GM18520 (cell line): ENCODE measurements around the gene TGFBR1.

ENCODE experiments used
- ATAC-seq: cut with Tn5 transposase; IDR thresholded peaks from one replicate; pipeline ENCODE4 v1.9.1; 2021; ENCODE audit not compliant: unreplicated experiment

Gene TGFBR1

DNA sequence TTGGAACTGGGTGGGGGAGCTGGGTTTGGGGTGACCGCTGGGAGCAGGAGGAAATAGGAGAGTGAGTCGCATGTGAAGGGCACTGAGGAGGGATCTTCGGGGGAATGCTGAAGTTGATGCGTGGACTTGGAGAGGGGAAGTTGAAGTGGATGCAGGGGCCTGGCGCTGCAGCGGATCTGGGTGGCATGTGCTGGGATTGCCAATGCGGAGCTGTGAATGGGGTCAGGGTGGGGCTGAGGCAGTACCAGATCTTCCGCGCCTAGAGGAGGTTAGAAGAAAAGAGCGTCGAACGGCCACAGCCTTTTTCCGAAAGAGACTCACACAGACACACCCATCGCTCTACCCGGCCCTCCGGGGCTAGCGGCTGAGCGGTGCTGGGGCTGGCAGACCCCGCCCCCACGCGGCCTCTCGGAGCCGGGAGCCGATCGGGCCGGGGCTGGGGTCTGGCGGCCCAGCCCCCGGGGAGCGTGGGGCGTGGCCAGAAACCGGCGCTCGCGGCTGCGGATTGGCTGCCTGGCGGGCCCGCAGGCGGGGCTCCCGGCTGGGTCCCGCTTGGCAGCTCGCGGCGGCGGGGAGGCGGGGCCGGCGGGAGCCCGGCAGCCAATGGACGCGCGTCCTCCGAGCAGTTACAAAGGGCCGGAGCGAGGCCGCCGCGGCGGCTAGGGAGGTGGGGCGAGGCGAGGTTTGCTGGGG lies at the start of gene TGFBR1:
Gene TGFBR1, plus strand, starts transcription at position 655 of the 693 bp plus-strand sequence. CDS start 93 bp downstream, outside the sequence.
- ATAC-seq, result peak; percentile 88

DNA sequence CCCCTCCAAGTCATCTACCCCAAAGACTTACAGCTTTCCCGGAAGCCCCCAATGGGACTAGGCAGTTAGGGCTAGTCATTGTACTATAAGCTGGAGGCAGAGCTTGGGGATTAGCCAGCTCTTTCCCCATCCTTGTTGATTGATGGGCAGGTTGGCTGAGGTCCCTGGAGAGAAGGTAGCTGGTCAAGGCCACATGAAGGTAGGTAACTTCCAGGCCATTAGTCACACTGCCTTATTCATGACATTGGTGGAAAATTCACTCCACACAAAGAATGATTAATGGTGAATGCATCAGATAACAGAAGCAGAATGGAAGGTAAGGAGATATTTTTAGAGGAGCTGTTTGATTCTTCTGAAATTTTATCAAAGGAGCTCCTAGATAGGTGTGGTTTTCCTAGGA lies 49.5 kb upstream of the TGFBR1 start:
- no peak for ATAC-seq

DNA sequence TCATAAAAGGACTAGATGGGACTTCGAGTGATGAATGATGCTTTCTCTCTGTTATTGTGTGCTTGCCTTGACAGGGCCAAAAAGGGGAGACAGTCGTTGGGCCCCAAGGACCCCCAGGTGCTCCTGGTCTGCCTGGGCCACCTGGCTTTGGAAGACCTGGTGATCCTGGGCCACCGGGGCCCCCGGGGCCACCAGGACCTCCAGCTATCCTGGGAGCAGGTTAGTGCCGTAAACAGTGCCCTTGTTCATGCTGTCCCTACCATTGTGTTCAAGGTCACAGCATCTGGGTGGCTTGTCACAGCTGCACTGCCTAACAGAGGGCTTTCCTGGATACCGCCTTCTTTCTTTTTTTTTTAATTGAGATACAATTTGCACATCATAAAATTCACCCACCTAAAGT lies 48.7 kb upstream of the TGFBR1 start:
- ATAC-seq, result no peak

DNA sequence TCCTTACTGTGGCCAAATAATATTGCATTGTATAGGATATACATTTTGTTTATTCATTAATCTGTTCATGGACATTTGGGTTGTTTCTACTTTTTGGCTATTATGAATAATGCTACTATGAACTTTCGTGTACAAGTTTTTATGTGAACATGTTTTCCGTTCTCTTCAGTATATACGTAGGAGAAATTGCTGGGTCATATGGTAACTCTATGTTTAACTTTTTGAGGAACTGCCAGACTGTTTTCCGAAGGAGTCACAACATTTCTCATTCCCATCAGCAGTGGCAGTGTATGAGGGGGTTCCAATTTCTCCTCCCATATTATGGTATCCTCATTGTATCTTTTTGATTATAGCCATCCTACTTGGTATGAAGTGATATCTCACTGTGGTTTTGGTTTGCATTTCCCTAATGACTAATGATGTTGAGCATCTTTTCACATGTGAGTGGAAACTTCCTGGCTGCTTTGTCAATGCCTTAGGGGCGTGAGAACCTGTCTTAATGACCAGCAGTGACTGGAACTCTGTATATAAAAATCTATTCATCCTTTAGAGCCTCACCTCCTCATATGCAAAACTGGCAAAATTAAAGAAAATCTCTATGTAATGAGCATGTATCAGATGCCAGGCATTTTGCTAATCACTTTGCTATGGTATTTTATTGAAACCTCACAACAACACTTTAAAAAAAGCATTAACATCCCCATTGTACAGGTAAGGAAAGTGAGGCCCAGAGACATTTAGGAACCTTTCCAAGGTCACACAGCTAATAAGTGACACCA lies 47.8 kb upstream of the TGFBR1 start:
- peak; percentile 34 for ATAC-seq

DNA sequence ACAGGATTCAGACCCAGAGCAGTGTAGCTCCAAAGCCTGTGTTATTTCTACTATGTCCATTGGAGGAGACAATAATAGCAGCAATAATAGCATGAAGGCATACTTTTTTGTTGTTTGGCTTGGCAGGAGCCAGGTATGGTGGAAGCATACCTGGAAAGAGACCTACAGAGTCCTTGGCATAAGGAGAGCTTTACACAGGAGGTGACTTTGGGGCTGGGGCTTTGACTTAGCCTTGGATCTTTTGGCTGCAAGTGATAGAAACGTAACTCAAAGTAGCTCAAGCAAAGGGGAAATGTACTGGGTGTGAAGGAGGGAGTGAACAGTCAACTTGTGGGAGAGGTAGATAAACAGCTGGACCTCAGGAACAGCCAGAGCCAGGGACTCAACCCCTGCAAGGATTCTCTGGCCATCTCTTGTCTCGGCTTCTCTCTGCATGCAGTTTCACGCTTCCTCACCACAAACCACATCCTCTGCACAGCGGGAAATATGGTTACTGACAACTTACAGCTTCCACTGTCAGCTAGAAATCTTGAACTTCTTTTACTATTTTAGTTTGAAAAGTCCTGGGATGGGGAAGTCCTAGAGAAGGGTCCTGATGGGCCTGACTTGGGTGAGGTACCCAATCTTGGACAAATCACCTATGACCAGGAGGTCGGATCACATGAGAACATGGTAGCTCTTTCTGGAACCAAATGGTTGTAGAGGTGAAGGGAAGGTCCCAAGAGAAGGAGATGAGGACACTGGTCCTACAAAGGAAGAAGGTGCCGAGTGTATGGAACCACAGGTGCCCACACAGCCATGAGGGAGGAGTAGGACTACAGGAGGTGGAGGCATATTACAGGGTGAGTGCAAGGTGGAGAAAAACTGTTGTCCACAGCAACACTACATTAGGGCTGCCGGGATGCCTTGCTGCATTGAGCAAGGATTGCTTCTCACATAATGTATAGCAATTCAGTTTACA lies 47.0 kb upstream of the TGFBR1 start:
- peak; percentile 55 for ATAC-seq

DNA sequence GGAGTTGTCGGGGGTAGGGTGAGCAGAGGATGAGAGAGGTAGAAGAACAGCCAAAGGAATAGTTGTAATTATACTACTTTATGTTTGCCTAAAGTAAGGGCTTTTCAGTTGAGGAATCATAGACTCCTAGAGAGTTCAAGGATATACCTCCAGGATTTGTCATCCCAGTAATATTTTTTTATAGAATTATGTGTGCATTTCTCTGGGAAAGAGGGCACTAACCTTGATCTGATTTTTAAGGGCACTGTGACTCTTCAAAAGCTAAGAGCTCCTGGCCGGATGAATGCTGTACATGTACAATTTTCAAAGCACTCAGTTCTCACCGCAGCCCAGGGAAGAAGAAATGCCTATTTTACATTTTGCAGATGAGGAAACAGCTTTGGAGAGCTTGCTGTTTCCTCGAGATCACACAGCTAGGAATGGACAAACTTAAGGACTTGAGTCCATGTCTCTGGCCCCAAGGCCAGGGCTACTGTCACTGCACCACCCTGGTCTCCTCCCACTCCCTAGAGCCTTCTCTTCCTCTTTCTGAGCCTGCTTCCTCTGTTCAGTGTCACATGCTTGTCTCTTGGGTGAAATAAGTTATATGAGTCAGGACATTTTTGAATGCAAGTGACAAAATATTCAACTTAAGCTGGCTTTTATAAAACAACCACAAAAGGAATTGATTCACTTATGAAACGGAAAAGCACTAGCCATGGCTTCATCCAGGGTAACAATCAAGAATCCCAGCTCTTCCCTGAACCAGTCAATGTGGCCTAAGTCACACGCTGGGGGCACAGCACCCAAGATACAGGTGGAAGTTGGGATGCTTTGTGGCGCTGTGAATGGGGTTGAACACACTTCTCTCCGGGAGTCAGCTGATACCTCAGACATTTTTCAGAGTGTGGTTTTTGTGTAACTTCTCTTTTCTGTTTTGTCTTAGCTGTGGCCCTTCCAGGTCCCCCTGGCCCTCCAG lies 45.7 kb upstream of the TGFBR1 start:
- no peak for ATAC-seq

DNA sequence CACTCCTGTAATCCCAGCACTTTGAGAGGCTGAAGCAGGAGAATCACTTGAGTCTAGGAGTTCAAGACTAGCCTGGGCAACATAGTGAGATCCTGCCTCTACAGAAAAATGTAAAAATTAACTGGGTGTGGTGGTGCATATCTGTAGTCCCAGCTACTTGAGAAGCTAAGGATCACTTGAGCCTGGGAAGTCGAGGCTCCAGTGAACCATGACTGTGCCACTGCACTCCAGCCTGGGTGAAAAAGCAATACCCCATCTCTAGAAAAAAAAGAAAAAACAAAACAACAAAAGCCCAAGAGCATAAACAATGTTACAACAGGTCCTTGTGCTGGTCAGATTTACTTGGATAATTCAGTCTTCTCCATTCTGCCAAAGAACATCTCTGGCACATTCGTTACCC lies 44.3 kb upstream of the TGFBR1 start:
- no peak for ATAC-seq

DNA sequence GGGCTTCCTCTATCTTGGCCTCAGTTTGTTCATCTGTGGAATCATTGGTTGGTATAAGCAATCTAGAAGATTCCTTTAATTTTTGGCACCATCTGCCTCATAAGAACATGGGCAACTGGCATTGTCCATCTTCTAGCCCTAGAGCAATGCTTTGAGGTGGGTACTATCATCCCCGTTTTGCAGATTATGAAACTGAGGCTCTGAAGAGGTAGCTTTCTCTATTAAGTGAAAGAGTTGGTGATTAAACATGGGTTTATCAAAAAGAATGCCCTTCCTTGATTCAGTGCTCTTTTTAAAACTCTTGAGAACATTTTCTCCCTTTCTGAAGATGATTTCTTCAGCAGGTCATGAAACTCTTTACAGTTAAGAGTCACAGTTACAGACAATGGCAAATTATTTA lies 42.4 kb upstream of the TGFBR1 start:
- ATAC-seq, result no peak

DNA sequence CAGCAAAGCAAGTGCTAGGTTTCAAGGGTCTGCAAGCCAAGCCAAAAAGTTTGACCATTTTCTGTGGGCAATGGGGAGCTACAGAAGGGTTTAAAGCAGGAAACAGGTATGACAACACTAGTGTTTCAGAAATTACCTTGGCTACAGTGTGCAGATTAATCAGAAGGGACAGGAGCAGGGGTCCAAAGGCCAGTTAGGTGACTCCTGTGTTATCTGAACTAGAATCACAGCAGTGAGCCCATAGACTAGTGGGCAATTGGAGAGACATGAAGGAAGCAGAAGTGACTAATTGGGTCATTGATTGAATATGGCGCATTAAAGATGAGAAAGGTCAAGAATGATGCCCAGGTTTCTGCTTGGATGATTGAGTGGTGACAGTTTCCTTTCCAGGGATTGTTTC lies 41.4 kb upstream of the TGFBR1 start:
- no peak for ATAC-seq

DNA sequence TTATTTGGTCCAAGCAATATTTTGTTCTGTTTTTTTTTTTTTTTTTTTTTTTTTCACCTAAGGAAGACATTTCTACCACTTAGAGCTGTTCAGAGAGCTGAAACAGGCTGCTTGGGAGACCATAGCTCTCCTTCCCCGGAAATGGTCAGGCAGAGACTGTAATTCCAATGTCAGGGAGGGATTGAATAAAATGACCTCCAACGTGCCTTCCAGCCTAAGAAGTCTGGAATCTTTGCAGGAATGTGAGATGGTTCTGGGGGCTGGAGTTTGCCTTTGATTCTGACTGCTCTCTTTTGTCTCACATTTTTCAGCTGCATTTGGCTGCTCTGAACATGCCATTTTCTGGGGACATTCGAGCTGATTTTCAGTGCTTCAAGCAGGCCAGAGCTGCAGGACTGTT lies 38.3 kb upstream of the TGFBR1 start:
- no peak for ATAC-seq

DNA sequence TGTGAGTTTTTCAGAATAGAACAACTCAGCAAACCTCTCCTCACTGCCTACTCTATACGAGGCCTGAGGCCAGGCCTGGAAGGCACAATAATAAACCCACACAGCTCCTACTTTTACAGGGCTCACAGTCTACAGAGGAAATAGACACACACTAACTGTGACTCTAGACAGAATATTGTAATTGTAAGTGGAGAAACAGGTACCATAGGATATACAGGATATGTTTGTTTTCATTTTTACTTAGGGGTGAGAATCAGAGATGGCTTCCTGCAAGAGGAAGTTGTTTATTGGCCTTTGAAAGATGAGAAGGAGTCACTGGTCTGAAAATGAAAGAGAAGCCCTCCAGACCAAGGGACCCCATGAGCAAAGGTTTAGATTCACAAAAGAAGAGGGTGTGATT lies 35.8 kb upstream of the TGFBR1 start:
- ATAC-seq, result no peak

DNA sequence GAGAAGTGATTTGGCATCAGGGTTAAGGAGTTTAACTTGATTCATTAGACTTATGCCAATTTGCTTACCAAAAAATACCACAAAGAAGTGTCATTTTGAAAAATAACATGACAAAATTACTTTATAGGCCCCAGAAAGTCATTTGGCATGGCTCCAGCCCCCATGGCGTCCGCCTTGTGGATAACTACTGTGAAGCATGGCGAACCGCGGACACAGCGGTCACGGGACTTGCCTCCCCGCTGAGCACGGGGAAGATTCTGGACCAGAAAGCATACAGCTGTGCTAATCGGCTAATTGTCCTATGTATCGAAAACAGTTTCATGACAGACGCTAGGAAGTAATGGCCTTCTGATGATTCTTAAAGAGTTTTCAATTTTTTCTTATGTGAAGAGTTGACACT lies 35.4 kb upstream of the TGFBR1 start:
- no peak for ATAC-seq

DNA sequence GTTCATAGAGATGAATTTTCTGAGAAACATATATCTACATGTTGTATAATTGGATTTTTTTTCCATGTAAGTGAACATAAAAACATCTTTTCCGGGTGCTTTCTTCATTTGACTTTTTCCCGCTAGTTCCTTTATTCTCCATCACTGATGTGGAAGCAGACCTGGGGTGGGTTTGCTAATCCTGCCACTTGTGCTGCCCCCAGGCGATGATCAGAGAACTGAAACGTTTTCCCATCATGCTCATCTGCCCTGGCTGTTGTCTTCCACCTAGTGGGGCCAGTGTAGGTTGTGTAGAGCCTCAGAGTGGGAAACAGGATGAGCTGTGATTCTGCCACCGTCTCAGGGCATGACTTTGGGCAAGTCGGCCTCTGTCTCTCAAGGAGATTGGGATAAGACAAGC lies 34.2 kb upstream of the TGFBR1 start:
- no peak for ATAC-seq

DNA sequence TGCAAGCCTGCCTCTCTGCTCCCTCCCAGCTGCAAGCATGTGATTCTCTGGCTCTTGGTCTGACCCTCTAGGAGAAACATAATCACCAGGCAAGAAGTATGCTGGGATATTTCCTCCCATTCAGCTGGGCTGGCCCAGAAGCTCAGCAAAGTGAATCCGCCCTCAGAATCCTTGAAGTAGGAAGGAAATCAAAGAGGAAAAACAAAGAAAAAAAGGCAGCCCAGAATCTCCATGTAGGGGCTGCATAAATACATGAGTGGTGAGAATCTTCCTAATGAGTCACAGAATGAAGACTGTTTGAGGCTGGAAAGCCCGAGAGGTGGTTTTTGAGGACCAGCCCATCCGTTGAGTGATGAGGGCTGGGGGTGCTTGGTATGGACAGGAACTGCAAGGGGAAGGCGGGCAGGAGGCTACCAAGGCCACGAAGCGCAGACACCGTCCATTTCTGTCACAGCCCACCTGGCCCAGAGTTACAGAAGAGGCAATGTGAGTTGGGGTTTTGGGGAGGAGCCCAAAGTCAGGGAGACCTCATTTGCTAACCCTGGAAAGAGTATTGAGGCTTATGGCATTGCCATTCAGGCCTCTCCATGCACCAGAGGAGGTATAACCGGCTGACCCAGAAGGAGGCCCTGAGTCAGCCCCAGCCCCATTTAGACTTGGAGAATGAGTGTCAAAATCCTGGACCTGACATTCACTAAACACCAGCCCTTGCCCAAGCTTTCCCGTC lies 33.4 kb upstream of the TGFBR1 start:
- no peak for ATAC-seq

DNA sequence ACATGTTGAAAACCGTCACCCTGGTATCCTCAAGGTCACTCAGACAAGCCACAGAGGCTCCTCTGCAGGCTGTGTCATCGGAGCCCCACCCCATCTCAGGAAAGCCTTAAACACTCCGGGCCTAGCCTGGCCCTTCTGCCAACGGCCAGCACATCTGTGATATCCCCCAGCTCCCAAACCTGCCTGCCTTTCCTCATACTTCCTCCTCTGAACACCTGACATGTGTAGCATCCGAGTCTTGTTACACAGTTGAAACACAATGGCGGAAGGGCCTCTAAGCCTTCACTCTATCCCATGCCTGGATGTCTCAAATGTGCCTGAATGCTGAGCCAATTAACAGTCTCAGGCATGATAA lies 32.9 kb upstream of the TGFBR1 start:
- ATAC-seq, result no peak

DNA sequence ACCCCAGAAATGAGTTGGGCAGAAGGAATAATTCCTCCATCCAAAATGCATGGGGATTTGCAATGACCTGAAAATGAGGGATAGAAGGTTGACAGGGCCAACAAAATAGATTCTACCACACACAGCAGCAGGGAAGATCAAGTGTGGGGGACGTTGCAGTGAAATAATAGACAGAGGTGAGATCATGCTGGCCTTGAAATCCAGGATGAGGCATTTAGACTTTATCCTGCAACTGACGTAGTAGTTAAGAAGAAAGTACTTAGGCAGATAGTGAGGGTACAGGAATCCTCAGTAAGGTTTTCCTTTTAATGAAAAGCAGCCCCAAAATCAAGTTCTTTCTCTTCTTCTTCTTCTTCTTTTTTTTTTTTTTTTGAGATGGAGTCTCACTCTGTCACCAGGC lies 31.6 kb upstream of the TGFBR1 start:
- no peak for ATAC-seq

DNA sequence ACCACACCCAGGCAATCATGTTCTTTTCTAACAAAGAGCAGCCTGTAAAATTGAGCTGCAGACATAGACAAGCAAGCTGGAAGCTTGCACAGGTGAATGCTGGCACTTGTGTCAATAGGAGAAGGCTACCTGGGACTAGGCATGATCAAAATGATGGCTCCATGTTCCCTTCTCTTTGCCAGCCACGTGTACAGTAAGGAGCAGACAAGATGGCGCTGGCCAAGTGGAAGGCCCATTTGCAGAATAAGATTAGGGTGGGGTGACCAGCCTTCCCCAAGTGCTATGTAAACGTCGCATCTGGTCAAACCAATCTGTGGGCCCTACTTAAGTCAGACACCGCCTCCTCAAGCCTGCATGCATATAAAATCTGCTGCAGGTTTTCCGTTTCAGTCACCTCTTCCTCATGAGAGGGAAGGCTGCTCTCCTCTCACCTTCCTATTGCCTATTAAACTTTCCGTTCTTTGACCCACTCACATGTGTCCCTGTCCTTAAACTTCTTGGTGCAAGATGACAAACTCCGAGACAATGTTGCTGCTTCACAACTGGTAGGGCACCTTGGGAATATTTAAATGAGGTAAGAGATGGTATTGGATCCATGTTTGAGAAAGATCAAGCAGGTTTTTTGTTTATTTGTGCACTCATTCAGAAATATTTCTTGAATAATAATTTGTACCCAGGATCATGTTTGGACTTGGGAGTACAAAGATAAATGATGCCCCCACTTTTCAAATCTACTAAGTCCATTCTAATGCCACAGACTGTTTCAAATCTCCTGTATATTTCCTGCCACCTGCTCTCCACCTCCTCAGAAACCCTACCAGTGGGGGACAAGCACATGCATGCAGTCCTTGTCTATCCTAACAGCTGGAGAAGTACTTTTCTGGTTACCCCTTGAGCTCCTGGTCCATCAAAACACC lies 30.7 kb upstream of the TGFBR1 start:
- no peak for ATAC-seq

DNA sequence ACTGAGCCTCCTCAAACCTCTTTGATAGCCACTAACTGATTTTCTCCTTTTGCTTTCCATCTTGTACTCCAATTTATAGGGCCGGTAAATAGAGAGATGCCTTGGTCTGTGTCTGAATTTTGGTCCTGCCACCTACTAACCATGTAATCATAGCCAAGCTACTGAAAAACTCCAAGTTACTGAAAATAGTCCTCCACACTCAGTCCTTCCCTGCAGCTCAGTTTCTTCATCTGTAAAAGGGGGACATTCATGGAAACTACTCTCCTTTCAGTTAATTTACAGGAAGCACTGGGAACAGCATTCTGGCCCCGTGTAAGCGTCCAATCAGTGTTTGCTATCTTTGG lies 30.0 kb upstream of the TGFBR1 start:
- no peak for ATAC-seq
